Measurements from ENCODE around the gene SPECC1L. TPM values are rescaled to one million over a fixed set of nuclear protein-coding genes. Genes with fewer than 3 reads are reported as not detected.
A peak's percentile ranks its signal among the peaks of the same experiment; 100 is the strongest.

The SPECC1L gene
- total RNA-seq, 2 donors from 2014 or later = 70.0 to 114 TPM

- no peak overlapping the region for H3K4me3 Mint-ChIP-seq
- H3K4me1 Mint-ChIP-seq (ENCODE audit: low read depth in 2 of 2) = peaks cover 25 to 33% of the 10 kb centered on the region in 2 donors
- H3K9me3 Mint-ChIP-seq = no peaks in the 10 kb centered on the region
- no peaks in the 10 kb centered on the region for H3K27me3 Mint-ChIP-seq
- peaks cover 5% of the 10 kb centered on the region for H3K36me3 Mint-ChIP-seq
- DNase-seq (ENCODE audit: low spot score) = no peak
- no peak for ATAC-seq
- H3K27ac Mint-ChIP-seq = no peak overlapping the region
Measured at GRCh38 chr22:24380905-24381230, 110.2 kb downstream of the SPECC1L start.

GRCh38 chr22:24383061-24383460, 112.4 kb downstream of the SPECC1L start:
- Mint-ChIP-seq H3K27me3 (no peaks in the 10 kb centered on the region), H3K4me3 (no peak overlapping the region), H3K36me3 (no peaks in the 10 kb centered on the region), H3K27ac (no peak overlapping the region), H3K4me1 (ENCODE audit: low read depth in 2 of 2) (peaks cover 16 to 17% of the 10 kb centered on the region in 2 donors), H3K9me3 (no peaks in the 10 kb centered on the region)
- no peak for DNase-seq (ENCODE audit: low spot score)
- no peak for ATAC-seq

GRCh38 chr22:24384131-24384530, 113.5 kb downstream of the SPECC1L start:
- no peak for DNase-seq (ENCODE audit: low spot score)
- H3K36me3 Mint-ChIP-seq = no peaks in the 10 kb centered on the region

GRCh38 chr22:24386937-24387471, 116.4 kb downstream of the SPECC1L start:
- H3K36me3 Mint-ChIP-seq = no peaks in the 10 kb centered on the region
- H3K27me3 Mint-ChIP-seq = no peaks in the 10 kb centered on the region
- DNase-seq (ENCODE audit: low spot score) (no peak), ATAC-seq (no peak)
- no peaks in the 10 kb centered on the region for H3K9me3 Mint-ChIP-seq
- H3K4me3 Mint-ChIP-seq = no peak overlapping the region
- peak overlapping the region in 1 of 2 donors; percentile 12 for H3K27ac Mint-ChIP-seq
- H3K4me1 Mint-ChIP-seq (ENCODE audit: low read depth in 2 of 2) = peaks cover 13 to 22% of the 10 kb centered on the region in 2 donors

More at GRCh38 chr22:24384131-24384530, 113.5 kb downstream of the SPECC1L start:
- no peak for ATAC-seq
- Mint-ChIP-seq H3K4me3 (no peak overlapping the region), H3K27me3 (no peaks in the 10 kb centered on the region), H3K27ac (peak overlapping the region in 1 of 2 donors; percentile 5), H3K4me1 (ENCODE audit: low read depth in 2 of 2) (peaks cover 11 to 16% of the 10 kb centered on the region in 2 donors), H3K9me3 (no peaks in the 10 kb centered on the region)

- no peak for DNase-seq (ENCODE audit: low spot score)
- Mint-ChIP-seq H3K4me3 (no peak overlapping the region), H3K4me1 (ENCODE audit: low read depth in 2 of 2) (peaks cover 21 to 37% of the 10 kb centered on the region in 2 donors), H3K9me3 (no peaks in the 10 kb centered on the region), H3K27ac (peak overlapping the region; percentile 19 to 33), H3K27me3 (no peaks in the 10 kb centered on the region), H3K36me3 (no peaks in the 10 kb centered on the region)
- no peak for ATAC-seq
Measured at GRCh38 chr22:24389680-24390079, 119.0 kb downstream of the SPECC1L start.

GRCh38 chr22:24390156-24390555, 119.5 kb downstream of the SPECC1L start:
- no peak for DNase-seq (ENCODE audit: low spot score)

GRCh38 chr22:24390576-24390975, 119.9 kb downstream of the SPECC1L start:
- no peak overlapping the region for H3K4me3 Mint-ChIP-seq
- H3K36me3 Mint-ChIP-seq = no peaks in the 10 kb centered on the region
- peaks cover 21 to 40% of the 10 kb centered on the region in 2 donors for H3K4me1 Mint-ChIP-seq (ENCODE audit: low read depth in 2 of 2)
- peak overlapping the region; percentile 19 to 78 for H3K27ac Mint-ChIP-seq
- H3K27me3 Mint-ChIP-seq = no peaks in the 10 kb centered on the region
- no peak for DNase-seq (ENCODE audit: low spot score)
- ATAC-seq = no peak
- no peaks in the 10 kb centered on the region for H3K9me3 Mint-ChIP-seq

More at GRCh38 chr22:24390156-24390555, 119.5 kb downstream of the SPECC1L start:
- Mint-ChIP-seq H3K27me3 (no peaks in the 10 kb centered on the region), H3K9me3 (no peaks in the 10 kb centered on the region), H3K4me3 (no peak overlapping the region), H3K4me1 (ENCODE audit: low read depth in 2 of 2) (peaks cover 21 to 38% of the 10 kb centered on the region in 2 donors), H3K36me3 (no peaks in the 10 kb centered on the region), H3K27ac (peak overlapping the region; percentile 19 to 65)
- no peak for ATAC-seq

GRCh38 chr22:24391836-24392217, 121.2 kb downstream of the SPECC1L start:
- H3K4me3 Mint-ChIP-seq = peak overlapping the region; percentile 51
- ATAC-seq (peak; percentile 44 to 48), DNase-seq (ENCODE audit: low spot score) (no peak)
- H3K9me3 Mint-ChIP-seq = no peaks in the 10 kb centered on the region
- peak overlapping the region; percentile 48 to 78 for H3K27ac Mint-ChIP-seq
- no peaks in the 10 kb centered on the region for H3K27me3 Mint-ChIP-seq
- H3K4me1 Mint-ChIP-seq (ENCODE audit: low read depth in 2 of 2) = peaks cover 17 to 40% of the 10 kb centered on the region in 2 donors
- H3K36me3 Mint-ChIP-seq = no peaks in the 10 kb centered on the region

GRCh38 chr22:24392218-24392931, 121.7 kb downstream of the SPECC1L start:
- Mint-ChIP-seq H3K4me1 (ENCODE audit: low read depth in 2 of 2) (peaks cover 17 to 36% of the 10 kb centered on the region in 2 donors), H3K27ac (peak overlapping the region; percentile 48 to 78), H3K27me3 (no peaks in the 10 kb centered on the region), H3K36me3 (no peaks in the 10 kb centered on the region), H3K4me3 (peak overlapping the region; percentile 51), H3K9me3 (no peaks in the 10 kb centered on the region)
- ATAC-seq (peak in 1 of 2 donors; percentile 80), DNase-seq (ENCODE audit: low spot score) (no peak)

GRCh38 chr22:24393012-24393559, 122.5 kb downstream of the SPECC1L start:
- H3K36me3 Mint-ChIP-seq = peaks cover 5% of the 10 kb centered on the region
- peaks cover 23 to 41% of the 10 kb centered on the region in 2 donors for H3K4me1 Mint-ChIP-seq (ENCODE audit: low read depth in 2 of 2)
- H3K9me3 Mint-ChIP-seq = no peaks in the 10 kb centered on the region
- ATAC-seq (peak in 1 of 2 donors; percentile 42), DNase-seq (ENCODE audit: low spot score) (no peak)
- peak overlapping the region; percentile 48 to 78 for H3K27ac Mint-ChIP-seq
- H3K4me3 Mint-ChIP-seq = no peak overlapping the region
- H3K27me3 Mint-ChIP-seq = no peaks in the 10 kb centered on the region

GRCh38 chr22:24393848-24394247, 123.2 kb downstream of the SPECC1L start:
- DNase-seq (ENCODE audit: low spot score) (no peak), ATAC-seq (no peak)
- no peaks in the 10 kb centered on the region for H3K27me3 Mint-ChIP-seq
- H3K4me3 Mint-ChIP-seq = no peak overlapping the region
- H3K9me3 Mint-ChIP-seq = no peaks in the 10 kb centered on the region
- H3K36me3 Mint-ChIP-seq = peaks cover 6% of the 10 kb centered on the region
- peaks cover 31 to 48% of the 10 kb centered on the region in 2 donors for H3K4me1 Mint-ChIP-seq (ENCODE audit: low read depth in 2 of 2)
- H3K27ac Mint-ChIP-seq = peak overlapping the region in 1 of 2 donors; percentile 47

- no peak for DNase-seq (ENCODE audit: low spot score)
- Mint-ChIP-seq H3K27ac (peak overlapping the region in 1 of 2 donors; percentile 47), H3K27me3 (no peaks in the 10 kb centered on the region), H3K9me3 (no peaks in the 10 kb centered on the region), H3K36me3 (peaks cover 6% of the 10 kb centered on the region), H3K4me1 (ENCODE audit: low read depth in 2 of 2) (peaks cover 32 to 49% of the 10 kb centered on the region in 2 donors), H3K4me3 (no peak overlapping the region)
- ATAC-seq = no peak
Measured at GRCh38 chr22:24394254-24394653, 123.6 kb downstream of the SPECC1L start.

- DNase-seq (ENCODE audit: low spot score) = no peak
- Mint-ChIP-seq H3K9me3 (no peaks in the 10 kb centered on the region), H3K4me1 (ENCODE audit: low read depth in 2 of 2) (peaks cover 49 to 55% of the 10 kb centered on the region in 2 donors), H3K4me3 (peak overlapping the region; percentile 53), H3K27ac (peak overlapping the region; percentile 70 to 90), H3K36me3 (peaks cover 15% of the 10 kb centered on the region), H3K27me3 (no peaks in the 10 kb centered on the region)
- ATAC-seq = no peak
Measured at GRCh38 chr22:24398409-24398808, 127.8 kb downstream of the SPECC1L start.

- Mint-ChIP-seq H3K4me1 (ENCODE audit: low read depth in 2 of 2) (peaks cover 60 to 65% of the 10 kb centered on the region in 2 donors), H3K4me3 (peak overlapping the region; percentile 87), H3K27ac (peak overlapping the region; percentile 93 to 100), H3K27me3 (no peaks in the 10 kb centered on the region), H3K36me3 (peaks cover 15% of the 10 kb centered on the region), H3K9me3 (no peaks in the 10 kb centered on the region)
- DNase-seq (ENCODE audit: low spot score) (no peak), ATAC-seq (peak in 1 of 2 donors; percentile 37)
Measured at GRCh38 chr22:24400034-24400725, 129.5 kb downstream of the SPECC1L start.

Data from natural killer cell treated with Interleukin-12 subunit alpha and Interleukin-12 subunit beta and Interleukin-15 and Interleukin-18, amount 100 ng/mL, for 72 hours (primary cell).